ENCODE results near the gene CARF.

DNA sequence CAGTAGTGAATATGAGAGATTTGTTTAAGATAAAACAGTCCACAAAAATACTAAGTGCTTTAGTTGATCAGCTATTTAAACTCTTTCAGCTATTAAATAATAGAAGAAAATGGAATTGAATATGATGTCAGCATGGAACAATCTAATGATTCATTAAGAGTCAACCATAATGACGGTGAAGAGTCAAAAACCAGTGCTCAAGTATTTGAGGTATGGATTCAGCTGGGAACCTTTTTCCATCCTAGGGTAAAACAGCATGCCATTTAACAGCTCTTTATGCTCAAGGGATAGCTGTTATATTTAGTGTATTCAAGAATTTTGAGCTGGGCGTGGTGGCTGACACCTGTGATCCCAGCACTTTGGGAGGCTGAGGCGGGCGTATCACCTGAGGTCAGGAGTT lies 29.7 kb downstream of the CARF start:
- TF ChIP-seq, protein P1, sequence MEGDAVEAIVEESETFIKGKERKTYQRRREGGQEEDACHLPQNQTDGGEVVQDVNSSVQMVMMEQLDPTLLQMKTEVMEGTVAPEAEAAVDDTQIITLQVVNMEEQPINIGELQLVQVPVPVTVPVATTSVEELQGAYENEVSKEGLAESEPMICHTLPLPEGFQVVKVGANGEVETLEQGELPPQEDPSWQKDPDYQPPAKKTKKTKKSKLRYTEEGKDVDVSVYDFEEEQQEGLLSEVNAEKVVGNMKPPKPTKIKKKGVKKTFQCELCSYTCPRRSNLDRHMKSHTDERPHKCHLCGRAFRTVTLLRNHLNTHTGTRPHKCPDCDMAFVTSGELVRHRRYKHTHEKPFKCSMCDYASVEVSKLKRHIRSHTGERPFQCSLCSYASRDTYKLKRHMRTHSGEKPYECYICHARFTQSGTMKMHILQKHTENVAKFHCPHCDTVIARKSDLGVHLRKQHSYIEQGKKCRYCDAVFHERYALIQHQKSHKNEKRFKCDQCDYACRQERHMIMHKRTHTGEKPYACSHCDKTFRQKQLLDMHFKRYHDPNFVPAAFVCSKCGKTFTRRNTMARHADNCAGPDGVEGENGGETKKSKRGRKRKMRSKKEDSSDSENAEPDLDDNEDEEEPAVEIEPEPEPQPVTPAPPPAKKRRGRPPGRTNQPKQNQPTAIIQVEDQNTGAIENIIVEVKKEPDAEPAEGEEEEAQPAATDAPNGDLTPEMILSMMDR (IDR thresholded peaks at IDR 0.05; ENCODE audit: low read depth, low read length, missing input control), result no peak
- TF ChIP-seq RAD21 (IDR thresholded peaks at IDR 0.05), result no peak
- no peak for TF ChIP-seq GABPA (IDR thresholded peaks at IDR 0.05 in 1 of 2, conservative IDR thresholded peaks at IDR 0.05 in 1 of 2)
- no peak for TF ChIP-seq SP1 (IDR thresholded peaks at IDR 0.05)
- TF ChIP-seq, protein P2, sequence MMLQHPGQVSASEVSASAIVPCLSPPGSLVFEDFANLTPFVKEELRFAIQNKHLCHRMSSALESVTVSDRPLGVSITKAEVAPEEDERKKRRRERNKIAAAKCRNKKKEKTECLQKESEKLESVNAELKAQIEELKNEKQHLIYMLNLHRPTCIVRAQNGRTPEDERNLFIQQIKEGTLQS (IDR thresholded peaks at IDR 0.05), result no peak
- TF ChIP-seq JUND (IDR thresholded peaks at IDR 0.05), result no peak
- no peak for TF ChIP-seq YY1 (IDR thresholded peaks at IDR 0.05)
- TF ChIP-seq, protein P3, sequence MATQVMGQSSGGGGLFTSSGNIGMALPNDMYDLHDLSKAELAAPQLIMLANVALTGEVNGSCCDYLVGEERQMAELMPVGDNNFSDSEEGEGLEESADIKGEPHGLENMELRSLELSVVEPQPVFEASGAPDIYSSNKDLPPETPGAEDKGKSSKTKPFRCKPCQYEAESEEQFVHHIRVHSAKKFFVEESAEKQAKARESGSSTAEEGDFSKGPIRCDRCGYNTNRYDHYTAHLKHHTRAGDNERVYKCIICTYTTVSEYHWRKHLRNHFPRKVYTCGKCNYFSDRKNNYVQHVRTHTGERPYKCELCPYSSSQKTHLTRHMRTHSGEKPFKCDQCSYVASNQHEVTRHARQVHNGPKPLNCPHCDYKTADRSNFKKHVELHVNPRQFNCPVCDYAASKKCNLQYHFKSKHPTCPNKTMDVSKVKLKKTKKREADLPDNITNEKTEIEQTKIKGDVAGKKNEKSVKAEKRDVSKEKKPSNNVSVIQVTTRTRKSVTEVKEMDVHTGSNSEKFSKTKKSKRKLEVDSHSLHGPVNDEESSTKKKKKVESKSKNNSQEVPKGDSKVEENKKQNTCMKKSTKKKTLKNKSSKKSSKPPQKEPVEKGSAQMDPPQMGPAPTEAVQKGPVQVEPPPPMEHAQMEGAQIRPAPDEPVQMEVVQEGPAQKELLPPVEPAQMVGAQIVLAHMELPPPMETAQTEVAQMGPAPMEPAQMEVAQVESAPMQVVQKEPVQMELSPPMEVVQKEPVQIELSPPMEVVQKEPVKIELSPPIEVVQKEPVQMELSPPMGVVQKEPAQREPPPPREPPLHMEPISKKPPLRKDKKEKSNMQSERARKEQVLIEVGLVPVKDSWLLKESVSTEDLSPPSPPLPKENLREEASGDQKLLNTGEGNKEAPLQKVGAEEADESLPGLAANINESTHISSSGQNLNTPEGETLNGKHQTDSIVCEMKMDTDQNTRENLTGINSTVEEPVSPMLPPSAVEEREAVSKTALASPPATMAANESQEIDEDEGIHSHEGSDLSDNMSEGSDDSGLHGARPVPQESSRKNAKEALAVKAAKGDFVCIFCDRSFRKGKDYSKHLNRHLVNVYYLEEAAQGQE (IDR thresholded peaks at IDR 0.05), result no peak
- no peak for TF ChIP-seq NR2F2 (IDR thresholded peaks at IDR 0.05)
- TF ChIP-seq, protein P4, sequence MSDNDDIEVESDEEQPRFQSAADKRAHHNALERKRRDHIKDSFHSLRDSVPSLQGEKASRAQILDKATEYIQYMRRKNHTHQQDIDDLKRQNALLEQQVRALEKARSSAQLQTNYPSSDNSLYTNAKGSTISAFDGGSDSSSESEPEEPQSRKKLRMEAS (IDR thresholded peaks at IDR 0.05), result no peak
- TF ChIP-seq EGR1 (IDR thresholded peaks at IDR 0.05; ENCODE audit: low read depth in 2 of 2), result no peak
- no peak for TF ChIP-seq TAF1 (conservative IDR thresholded peaks at IDR 0.05)
- TF ChIP-seq, protein P5, sequence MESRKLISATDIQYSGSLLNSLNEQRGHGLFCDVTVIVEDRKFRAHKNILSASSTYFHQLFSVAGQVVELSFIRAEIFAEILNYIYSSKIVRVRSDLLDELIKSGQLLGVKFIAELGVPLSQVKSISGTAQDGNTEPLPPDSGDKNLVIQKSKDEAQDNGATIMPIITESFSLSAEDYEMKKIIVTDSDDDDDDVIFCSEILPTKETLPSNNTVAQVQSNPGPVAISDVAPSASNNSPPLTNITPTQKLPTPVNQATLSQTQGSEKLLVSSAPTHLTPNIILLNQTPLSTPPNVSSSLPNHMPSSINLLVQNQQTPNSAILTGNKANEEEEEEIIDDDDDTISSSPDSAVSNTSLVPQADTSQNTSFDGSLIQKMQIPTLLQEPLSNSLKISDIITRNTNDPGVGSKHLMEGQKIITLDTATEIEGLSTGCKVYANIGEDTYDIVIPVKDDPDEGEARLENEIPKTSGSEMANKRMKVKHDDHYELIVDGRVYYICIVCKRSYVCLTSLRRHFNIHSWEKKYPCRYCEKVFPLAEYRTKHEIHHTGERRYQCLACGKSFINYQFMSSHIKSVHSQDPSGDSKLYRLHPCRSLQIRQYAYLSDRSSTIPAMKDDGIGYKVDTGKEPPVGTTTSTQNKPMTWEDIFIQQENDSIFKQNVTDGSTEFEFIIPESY (IDR thresholded peaks at IDR 0.05), result no peak
- TF ChIP-seq HNF4G (IDR thresholded peaks at IDR 0.05), result no peak
